Measurements from ENCODE around the gene MEGF11.

DNA sequence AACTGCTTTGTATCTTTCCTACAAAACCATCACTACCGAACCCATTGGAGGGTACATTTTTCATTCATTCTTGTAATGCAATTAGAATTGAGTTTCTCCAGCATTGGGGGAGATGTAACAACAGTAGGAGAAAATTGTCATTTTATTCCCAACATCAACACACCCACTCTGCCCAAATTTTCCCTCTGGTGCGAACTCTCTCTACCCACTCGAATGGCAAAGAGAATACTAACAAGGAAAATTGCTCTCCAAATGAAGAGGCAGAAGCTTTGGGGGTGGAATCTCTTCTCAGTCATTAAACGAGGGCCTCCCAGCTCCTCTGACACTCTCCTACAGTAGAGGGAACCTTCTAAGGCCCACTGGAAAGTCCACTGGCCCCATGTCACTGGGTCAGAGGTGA lies 135.7 kb downstream of the MEGF11 start:
- TF ChIP-seq, protein P1, sequence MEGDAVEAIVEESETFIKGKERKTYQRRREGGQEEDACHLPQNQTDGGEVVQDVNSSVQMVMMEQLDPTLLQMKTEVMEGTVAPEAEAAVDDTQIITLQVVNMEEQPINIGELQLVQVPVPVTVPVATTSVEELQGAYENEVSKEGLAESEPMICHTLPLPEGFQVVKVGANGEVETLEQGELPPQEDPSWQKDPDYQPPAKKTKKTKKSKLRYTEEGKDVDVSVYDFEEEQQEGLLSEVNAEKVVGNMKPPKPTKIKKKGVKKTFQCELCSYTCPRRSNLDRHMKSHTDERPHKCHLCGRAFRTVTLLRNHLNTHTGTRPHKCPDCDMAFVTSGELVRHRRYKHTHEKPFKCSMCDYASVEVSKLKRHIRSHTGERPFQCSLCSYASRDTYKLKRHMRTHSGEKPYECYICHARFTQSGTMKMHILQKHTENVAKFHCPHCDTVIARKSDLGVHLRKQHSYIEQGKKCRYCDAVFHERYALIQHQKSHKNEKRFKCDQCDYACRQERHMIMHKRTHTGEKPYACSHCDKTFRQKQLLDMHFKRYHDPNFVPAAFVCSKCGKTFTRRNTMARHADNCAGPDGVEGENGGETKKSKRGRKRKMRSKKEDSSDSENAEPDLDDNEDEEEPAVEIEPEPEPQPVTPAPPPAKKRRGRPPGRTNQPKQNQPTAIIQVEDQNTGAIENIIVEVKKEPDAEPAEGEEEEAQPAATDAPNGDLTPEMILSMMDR (IDR thresholded peaks at IDR 0.05): no peak
- TF ChIP-seq POLR2A (IDR thresholded peaks at IDR 0.05): no peak

Data from right lobe of liver (tissue), 4 donors.